ENCODE data around the gene EML2. TPM values are rescaled to one million over a fixed set of nuclear protein-coding genes. Genes with fewer than 3 reads are reported as not detected.

Gene EML2
- total and polyA plus RNA-seq, 7 donors = 6.2 to 31.1 (median 10.4) TPM

DNA sequence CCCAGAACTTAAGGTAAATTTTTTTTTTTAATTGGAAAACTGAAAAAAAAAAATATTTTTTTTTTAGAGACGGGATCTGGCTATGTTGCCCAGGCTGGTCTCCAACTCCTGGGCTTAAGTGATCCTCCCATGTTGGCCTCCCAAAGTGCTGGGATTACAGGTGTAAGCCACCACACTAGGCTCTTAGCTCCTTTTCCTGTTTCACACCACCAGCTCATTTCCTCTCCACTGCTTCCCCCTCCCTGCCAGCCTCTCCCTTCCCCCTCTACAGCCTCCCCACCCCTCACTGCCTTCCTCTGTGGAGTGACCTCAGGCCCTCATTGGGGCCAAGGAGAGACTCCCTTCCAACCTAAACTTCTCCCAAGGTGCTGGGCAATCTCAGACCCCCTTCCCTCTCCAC lies 24.6 kb upstream of the EML2 start:
- ATAC-seq (no peak), DNase-seq (no peak)
- intact Hi-C loops (cut with DNase I) = no loop called here
- Histone ChIP-seq H3K4me1 (peaks cover 3% of the 10 kb centered on the region), H3K27me3 (ENCODE audit: insufficient read depth in 3 of 3, low read length in 2 of 3) (peaks cover 0 to 44% (median 11%) of the 10 kb centered on the region in 3 donors), H3K36me3 (ENCODE audit: insufficient read depth in 1 of 2, low read depth in 1 of 2) (no peaks in the 10 kb centered on the region), H3K27ac (no peak overlapping the region), H3K4me3 (no peak overlapping the region), H3K9me3 (no peaks in the 10 kb centered on the region)
- 85 to 88% (median 85%) methylated on average over 1 of the region's 1 CpG for WGBS, 3 donors
- TF ChIP-seq, protein P1, sequence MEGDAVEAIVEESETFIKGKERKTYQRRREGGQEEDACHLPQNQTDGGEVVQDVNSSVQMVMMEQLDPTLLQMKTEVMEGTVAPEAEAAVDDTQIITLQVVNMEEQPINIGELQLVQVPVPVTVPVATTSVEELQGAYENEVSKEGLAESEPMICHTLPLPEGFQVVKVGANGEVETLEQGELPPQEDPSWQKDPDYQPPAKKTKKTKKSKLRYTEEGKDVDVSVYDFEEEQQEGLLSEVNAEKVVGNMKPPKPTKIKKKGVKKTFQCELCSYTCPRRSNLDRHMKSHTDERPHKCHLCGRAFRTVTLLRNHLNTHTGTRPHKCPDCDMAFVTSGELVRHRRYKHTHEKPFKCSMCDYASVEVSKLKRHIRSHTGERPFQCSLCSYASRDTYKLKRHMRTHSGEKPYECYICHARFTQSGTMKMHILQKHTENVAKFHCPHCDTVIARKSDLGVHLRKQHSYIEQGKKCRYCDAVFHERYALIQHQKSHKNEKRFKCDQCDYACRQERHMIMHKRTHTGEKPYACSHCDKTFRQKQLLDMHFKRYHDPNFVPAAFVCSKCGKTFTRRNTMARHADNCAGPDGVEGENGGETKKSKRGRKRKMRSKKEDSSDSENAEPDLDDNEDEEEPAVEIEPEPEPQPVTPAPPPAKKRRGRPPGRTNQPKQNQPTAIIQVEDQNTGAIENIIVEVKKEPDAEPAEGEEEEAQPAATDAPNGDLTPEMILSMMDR (IDR thresholded peaks at IDR 0.05) = no peak

DNA sequence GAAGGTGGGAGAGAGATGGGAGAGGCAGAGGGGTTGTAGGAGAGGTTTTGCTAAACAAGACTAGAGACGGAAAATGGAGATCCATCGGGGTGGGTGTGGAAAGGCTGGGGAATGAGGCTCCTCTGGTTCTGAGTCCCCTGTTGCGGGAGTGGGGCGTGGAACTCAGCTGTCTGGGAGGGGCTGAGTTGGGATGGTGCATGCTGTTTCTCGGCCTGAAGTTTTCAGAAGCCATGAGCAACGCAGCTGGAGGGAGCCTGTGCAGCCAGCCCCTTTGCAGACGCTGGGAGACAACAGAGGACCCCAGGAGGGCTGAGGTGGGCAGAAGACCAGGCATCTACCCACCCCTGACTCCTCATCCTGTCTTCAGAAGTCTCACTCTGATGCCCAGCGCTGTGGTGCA lies 21.4 kb upstream of the EML2 start:
- H3K36me3 ChIP-seq (ENCODE audit: insufficient read depth in 1 of 2, low read depth in 1 of 2) = no peaks in the 10 kb centered on the region
- 25 to 30% (median 26%) methylated on average over 7 to 8 of the region's 8 CpGs for WGBS, 3 donors
- H3K4me1 ChIP-seq = no peaks in the 10 kb centered on the region
- no peaks in the 10 kb centered on the region for H3K9me3 ChIP-seq
- intact Hi-C loops (cut with DNase I) = no loop called here
- no peak overlapping the region for H3K4me3 ChIP-seq
- DNase-seq = no peak
- peaks cover 0 to 21% (median 1%) of the 10 kb centered on the region in 3 donors for H3K27me3 ChIP-seq (ENCODE audit: insufficient read depth in 3 of 3, low read length in 2 of 3)
- no peak for ATAC-seq
- TF ChIP-seq, protein P1 (IDR thresholded peaks at IDR 0.05) = no peak
- H3K27ac ChIP-seq = no peak overlapping the region

DNA sequence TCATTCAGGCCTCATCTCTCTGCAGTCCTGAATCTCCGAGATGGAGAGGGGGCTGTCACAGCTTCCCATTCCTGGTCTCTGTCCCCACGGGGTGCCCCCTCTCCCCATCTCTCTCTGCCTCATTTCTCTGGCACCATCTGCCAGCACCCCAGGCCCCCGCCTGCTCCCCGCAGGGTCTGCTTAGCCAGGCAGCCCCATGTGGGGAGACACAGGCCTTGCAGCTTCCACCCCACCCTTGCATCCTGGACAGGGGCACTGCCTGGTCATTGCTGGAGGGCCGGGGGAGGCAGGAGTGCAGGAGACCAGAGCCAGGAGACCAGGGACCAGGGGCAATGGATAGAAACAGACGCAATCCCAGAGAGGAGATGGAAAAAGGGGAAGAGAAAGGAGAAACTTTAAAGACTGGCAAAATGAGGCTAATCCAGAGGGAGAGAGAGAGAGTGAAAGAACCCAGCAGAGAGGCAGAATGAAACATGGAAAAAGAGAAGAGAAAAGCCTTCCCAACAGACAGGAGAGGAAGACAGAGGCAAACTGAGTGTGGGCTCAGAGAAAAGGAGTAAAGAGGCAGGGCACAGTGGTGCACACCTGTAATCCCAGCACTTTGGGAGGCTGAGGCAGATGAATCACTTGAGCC lies 20.0 kb upstream of the EML2 start:
- whole genome bisulfite sequencing, 3 donors = 66 to 71% (median 68%) methylated on average over 6 of the region's 6 CpGs
- TF ChIP-seq, protein P1 (IDR thresholded peaks at IDR 0.05) = no peak
- no peak for DNase-seq
- Histone ChIP-seq H3K9me3 (no peaks in the 10 kb centered on the region), H3K27ac (no peak overlapping the region), H3K27me3 (ENCODE audit: insufficient read depth in 3 of 3, low read length in 2 of 3) (peaks cover 0 to 15% (median 1%) of the 10 kb centered on the region in 3 donors), H3K4me1 (no peaks in the 10 kb centered on the region), H3K36me3 (ENCODE audit: insufficient read depth in 1 of 2, low read depth in 1 of 2) (no peaks in the 10 kb centered on the region), H3K4me3 (no peak overlapping the region)
- intact Hi-C loops (cut with DNase I) = no loop called here
- ATAC-seq = no peak

DNA sequence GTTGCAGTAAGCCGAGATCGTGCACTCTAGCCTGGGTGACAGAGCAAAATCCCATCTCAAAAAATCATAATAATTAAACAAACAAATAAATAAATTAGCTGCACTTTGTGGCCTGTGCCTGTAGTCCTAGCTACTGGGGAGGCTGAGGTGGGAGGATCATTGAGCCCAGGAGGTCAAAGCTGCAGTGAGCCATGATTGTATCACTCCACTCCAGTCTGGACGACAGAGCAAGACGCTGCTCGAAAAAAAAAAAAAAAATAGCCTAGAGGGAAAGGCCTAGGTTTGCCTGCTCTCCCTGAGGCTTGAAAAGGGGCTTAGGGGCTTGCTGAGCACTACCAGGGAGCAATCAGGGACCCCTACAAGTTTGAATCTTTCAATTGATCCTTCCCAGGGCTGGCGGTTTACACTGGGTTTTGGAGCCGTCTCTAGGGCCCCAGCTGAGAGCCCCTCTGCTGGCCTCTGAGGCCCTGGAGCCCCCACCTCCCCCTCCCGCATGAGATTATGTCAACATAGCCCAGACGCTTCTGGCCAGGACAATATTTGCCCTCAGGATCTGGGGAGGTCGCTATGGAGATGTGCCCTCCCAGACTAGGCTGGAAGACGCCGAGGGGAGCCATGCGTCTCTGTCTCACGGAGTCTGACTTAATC lies 18.4 kb upstream of the EML2 start:
- DNase-seq (no peak), ATAC-seq (no peak)
- Histone ChIP-seq H3K27me3 (ENCODE audit: insufficient read depth in 3 of 3, low read length in 2 of 3) (peaks cover 0 to 11% (median 1%) of the 10 kb centered on the region in 3 donors), H3K36me3 (ENCODE audit: insufficient read depth in 1 of 2, low read depth in 1 of 2) (no peaks in the 10 kb centered on the region), H3K9me3 (no peaks in the 10 kb centered on the region), H3K4me3 (no peak overlapping the region), H3K27ac (no peak overlapping the region), H3K4me1 (no peaks in the 10 kb centered on the region)
- TF ChIP-seq, protein P1 (IDR thresholded peaks at IDR 0.05) = no peak
- 26 to 38% (median 35%) methylated on average over 14 of the region's 14 CpGs for WGBS, 3 donors
- intact Hi-C loops (cut with DNase I) = no loop called here
